Neuronal stem cell (in vitro differentiated cells): ENCODE data around the gene SYNDIG1.

Source experiments
- DNase-seq: peaks from one replicate; pipeline ENCODE4 v3.0.0-alpha.2; 2013; ENCODE audit warnings: low spot score
- H2AFZ ChIP-seq: one replicate; pipeline ENCODE4 v1.6.1; 2013; ENCODE audit warnings: mild to moderate bottlenecking, low read length, inconsistent platforms
- H2AK5ac ChIP-seq: 2 replicates; pipeline ENCODE4 v1.6.1; 2013; ENCODE audit warnings: low read depth, mild to moderate bottlenecking, inconsistent platforms, low read length, moderate library complexity, mixed read lengths
- H2BK120ac ChIP-seq: 2 replicates; pipeline ENCODE4 v1.6.1; 2013; ENCODE audit warnings: low read depth, mild to moderate bottlenecking, inconsistent platforms, low read length, moderate library complexity, mixed read lengths
- H2BK12ac ChIP-seq: one replicate; pipeline ENCODE4 v1.6.1; 2013; ENCODE audit warnings: low read length, inconsistent platforms
- H2BK15ac ChIP-seq: 2 replicates; pipeline ENCODE4 v1.6.1; 2013; ENCODE audit warnings: mild to moderate bottlenecking, low read length, inconsistent platforms, mixed read lengths
- H2BK5ac ChIP-seq: one replicate; pipeline ENCODE4 v1.6.1; 2013; ENCODE audit warnings: inconsistent platforms, mild to moderate bottlenecking, low read length, moderate library complexity
- H3K14ac ChIP-seq: one replicate; pipeline ENCODE4 v1.6.1; 2013; ENCODE audit warnings: low read length, inconsistent platforms
- H3K18ac ChIP-seq: 2 replicates; pipeline ENCODE4 v1.6.1; 2013; ENCODE audit warnings: low read length, inconsistent platforms
- H3K23ac ChIP-seq: 2 replicates; pipeline ENCODE4 v1.6.1; 2013; ENCODE audit warnings: low read depth, mild to moderate bottlenecking, mixed read lengths, low read length, inconsistent platforms; ENCODE audit not compliant: poor library complexity
- H3K27ac ChIP-seq: replicated peaks from 3 replicates; pipeline ENCODE4 v1.5.1; 2013; ENCODE audit warnings: low read length, inconsistent platforms
- H3K27me3 ChIP-seq, 3 experiments: 2 replicates each; pipeline ENCODE4 v1.6.1; 2013; ENCODE audit warnings: low read length in 3 of 3, mild to moderate bottlenecking in 2 of 3, inconsistent platforms in 1 of 3, low read depth in 1 of 3, mixed read lengths in 1 of 3, moderate library complexity in 1 of 3; ENCODE audit not compliant: control insufficient read depth in 3 of 3, insufficient read depth in 3 of 3
- H3K36me3 ChIP-seq, 2 donors: replicated peaks in 1 of 2; 2 replicates each; pipeline ENCODE4 v1.6.1; 2013; ENCODE audit warnings: low read length in 2 of 2; ENCODE audit not compliant: control insufficient read depth in 2 of 2, insufficient read depth in 2 of 2
- H3K4ac ChIP-seq: 2 replicates; pipeline ENCODE4 v1.6.1; 2013; ENCODE audit warnings: inconsistent platforms, mild to moderate bottlenecking, low read length, moderate library complexity
- H3K4me1 ChIP-seq, 2 donors: 1 replicate in 1 of 2; 2 replicates in 1 of 2; pipeline ENCODE4 v1.6.1; 2013; ENCODE audit warnings: low read length in 2 of 2, low read depth in 1 of 2; ENCODE audit not compliant: control insufficient read depth in 2 of 2, insufficient read depth in 1 of 2
- H3K4me2 ChIP-seq: one replicate; pipeline ENCODE4 v1.6.1; 2013; ENCODE audit warnings: mild to moderate bottlenecking, low read length, inconsistent platforms; ENCODE audit not compliant: insufficient read depth, poor library complexity, severe bottlenecking
- H3K4me3 ChIP-seq, 2 donors: 2 replicates each; pipeline ENCODE4 v1.5.1; 2013; ENCODE audit warnings: low read length in 2 of 2, mild to moderate bottlenecking in 2 of 2, inconsistent platforms in 1 of 2, moderate library complexity in 1 of 2
- H3K79me1 ChIP-seq: one replicate; pipeline ENCODE4 v1.6.1; 2013; ENCODE audit warnings: low read depth, mild to moderate bottlenecking, inconsistent platforms, low read length, moderate library complexity
- H3K9ac ChIP-seq: one replicate; pipeline ENCODE4 v1.6.1; 2013; ENCODE audit warnings: mild to moderate bottlenecking, low read depth, low read length, inconsistent platforms; ENCODE audit not compliant: poor library complexity
- H3K9me3 ChIP-seq, 2 donors: replicated peaks in 1 of 2; 2 replicates each; pipeline versions ENCODE3 to v1.6.1; 2013; ENCODE audit warnings: low read length in 2 of 2, mild to moderate bottlenecking in 2 of 2, inconsistent platforms in 1 of 2, low read depth in 1 of 2, mixed read lengths in 1 of 2, moderate library complexity in 1 of 2; ENCODE audit not compliant: control insufficient read depth in 2 of 2, insufficient read depth in 1 of 2
- H4K8ac ChIP-seq: one replicate; pipeline ENCODE4 v1.6.1; 2013; ENCODE audit warnings: low read depth, mild to moderate bottlenecking, inconsistent platforms, low read length, moderate library complexity
- H4K91ac ChIP-seq: one replicate; pipeline ENCODE4 v1.6.1; 2013; ENCODE audit warnings: low read length, low read depth, mild to moderate bottlenecking, inconsistent platforms; ENCODE audit not compliant: poor library complexity
- WGBS, 2 donors: extraction: QIAGEN DNeasy Blood & Tissue Kit; methylation state at CpG; one replicate each; pipeline ENCODE4 v1.1.7; 2013; ENCODE audit warnings: missing lambda C conversion rate in 2 of 2, mixed read lengths in 1 of 2; ENCODE audit not compliant: insufficient read length in 2 of 2, insufficient replicate concordance in 1 of 2; ENCODE audit errors: extremely low coverage in 2 of 2; 5-methylcytosine and 5-hydroxymethylcytosine counted together

SYNDIG1 gene

GRCh38 chr20:24545168-24545567 lies 75.7 kb downstream of the SYNDIG1 start:
- H4K91ac ChIP-seq = no peak overlapping the region
- H2AFZ ChIP-seq = no peak overlapping the region
- H2BK12ac ChIP-seq = no peak overlapping the region
- H3K4me1 ChIP-seq = no peaks in the 10 kb centered on the region
- WGBS, 2 donors = no CpG with 5 or more reads among the region's 11 CpGs
- peaks cover 0 to 2% of the 10 kb centered on the region in 2 donors for H3K36me3 ChIP-seq
- H3K4me2 ChIP-seq = no peak overlapping the region
- H3K4me3 ChIP-seq = no peak overlapping the region
- H2AK5ac ChIP-seq = no peak overlapping the region
- H3K9me3 ChIP-seq = peaks cover 0 to 5% of the 10 kb centered on the region in 2 donors
- no peak for DNase-seq
- no peak overlapping the region for H2BK15ac ChIP-seq
- H3K79me1 ChIP-seq = no peaks in the 10 kb centered on the region
- peak overlapping the region; percentile 5 for H3K18ac ChIP-seq
- no peak overlapping the region for H3K9ac ChIP-seq
- no peak overlapping the region for H3K4ac ChIP-seq
- no peak overlapping the region for H4K8ac ChIP-seq
- no peak overlapping the region for H3K27ac ChIP-seq
- H3K23ac ChIP-seq = peak overlapping the region; percentile 22
- no peak overlapping the region for H3K14ac ChIP-seq
- H2BK120ac ChIP-seq = no peak overlapping the region
- no peak overlapping the region for H2BK5ac ChIP-seq
- H3K27me3 ChIP-seq = no peaks in the 10 kb centered on the region

DNA sequence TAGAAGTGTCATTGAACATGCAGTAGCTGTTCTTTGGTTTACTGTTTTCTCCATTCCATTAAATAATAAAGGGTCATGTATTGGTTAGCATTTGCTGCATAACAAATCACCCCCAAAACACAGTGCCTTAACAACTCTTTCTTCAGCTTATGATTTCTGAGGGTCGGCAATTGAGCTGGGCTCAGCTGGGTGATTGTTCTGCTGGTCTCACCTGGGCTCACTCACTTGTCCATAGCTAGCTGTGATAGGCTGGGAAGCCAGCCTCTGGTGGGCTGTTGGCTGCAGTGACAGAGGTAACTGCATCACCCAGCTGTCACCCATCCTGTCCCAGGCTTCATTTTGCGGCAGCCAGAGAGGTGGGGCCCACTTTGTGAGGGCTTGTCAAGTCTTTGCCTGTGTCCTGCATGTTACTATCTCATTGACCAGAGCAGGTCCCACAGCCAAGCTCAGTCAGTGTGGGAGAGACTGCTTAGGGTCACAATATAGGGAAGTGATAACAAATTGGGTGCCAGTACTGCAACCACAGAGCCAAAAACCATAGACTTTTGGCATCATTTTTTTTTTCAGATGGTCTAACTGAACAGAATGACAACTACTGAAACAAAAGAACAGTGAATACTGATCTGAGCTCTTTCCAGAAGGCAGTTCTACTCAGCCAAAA lies 76.9 kb downstream of the SYNDIG1 start:
- H3K27ac ChIP-seq = no peak overlapping the region
- peaks cover 0 to 5% of the 10 kb centered on the region in 2 donors for H3K9me3 ChIP-seq
- no peak overlapping the region for H3K18ac ChIP-seq
- no peak overlapping the region for H3K9ac ChIP-seq
- H3K14ac ChIP-seq = no peak overlapping the region
- no peak overlapping the region for H2BK5ac ChIP-seq
- H3K79me1 ChIP-seq = no peaks in the 10 kb centered on the region
- H2BK15ac ChIP-seq = no peak overlapping the region
- no peak overlapping the region for H3K4me2 ChIP-seq
- no peaks in the 10 kb centered on the region for H3K4me1 ChIP-seq
- H3K36me3 ChIP-seq = peaks cover 0 to 2% of the 10 kb centered on the region in 2 donors
- WGBS, 2 donors = no CpG with 5 or more reads among the region's 2 CpGs
- H2AFZ ChIP-seq = no peak overlapping the region
- H4K8ac ChIP-seq = no peak overlapping the region
- no peak overlapping the region for H2BK12ac ChIP-seq
- H3K4ac ChIP-seq = no peak overlapping the region
- H4K91ac ChIP-seq = no peak overlapping the region
- H2BK120ac ChIP-seq = no peak overlapping the region
- H3K4me3 ChIP-seq = no peak overlapping the region
- DNase-seq = no peak
- H3K23ac ChIP-seq = no peak overlapping the region
- no peaks in the 10 kb centered on the region for H3K27me3 ChIP-seq
- H2AK5ac ChIP-seq = no peak overlapping the region

- H4K8ac ChIP-seq = no peak overlapping the region
- H3K4me2 ChIP-seq = no peak overlapping the region
- WGBS, 2 donors = no CpG with 5 or more reads among the region's 10 CpGs
Measured at GRCh38 chr20:24547967-24548366, 78.5 kb downstream of the SYNDIG1 start.

GRCh38 chr20:24559114-24559732 lies 89.8 kb downstream of the SYNDIG1 start:
- H3K9ac ChIP-seq = no peak overlapping the region
- H3K79me1 ChIP-seq = no peaks in the 10 kb centered on the region
- H3K4me1 ChIP-seq = peaks cover 0 to 3% of the 10 kb centered on the region in 2 donors
- H3K36me3 ChIP-seq = no peaks in the 10 kb centered on the region
- H2BK15ac ChIP-seq = no peak overlapping the region
- H4K91ac ChIP-seq = no peak overlapping the region
- H3K4me2 ChIP-seq = no peak overlapping the region
- H3K27ac ChIP-seq = no peak overlapping the region
- H2BK5ac ChIP-seq = no peak overlapping the region
- no CpG with 5 or more reads among the region's 2 CpGs for WGBS, 2 donors
- H2BK120ac ChIP-seq = no peak overlapping the region
- no peak for DNase-seq
- no peak overlapping the region for H4K8ac ChIP-seq
- H3K27me3 ChIP-seq = no peaks in the 10 kb centered on the region
- H3K18ac ChIP-seq = no peak overlapping the region
- no peak overlapping the region for H3K23ac ChIP-seq
- H2AK5ac ChIP-seq = no peak overlapping the region
- H2AFZ ChIP-seq = no peak overlapping the region
- H2BK12ac ChIP-seq = no peak overlapping the region
- H3K9me3 ChIP-seq = peaks cover 0 to 4% of the 10 kb centered on the region in 2 donors
- H3K4ac ChIP-seq = no peak overlapping the region
- no peak overlapping the region for H3K4me3 ChIP-seq
- H3K14ac ChIP-seq = no peak overlapping the region

More at GRCh38 chr20:24547967-24548366, 78.5 kb downstream of the SYNDIG1 start:
- no peak overlapping the region for H2BK15ac ChIP-seq
- no peak overlapping the region for H3K14ac ChIP-seq
- H2AK5ac ChIP-seq = no peak overlapping the region
- no peak overlapping the region for H2BK120ac ChIP-seq
- peaks cover 0 to 5% of the 10 kb centered on the region in 2 donors for H3K9me3 ChIP-seq
- H3K27me3 ChIP-seq = no peaks in the 10 kb centered on the region
- no peak overlapping the region for H2BK12ac ChIP-seq
- H3K4me1 ChIP-seq = no peaks in the 10 kb centered on the region
- H3K23ac ChIP-seq = no peak overlapping the region
- no peak overlapping the region for H3K4me3 ChIP-seq
- no peak overlapping the region for H2BK5ac ChIP-seq
- H2AFZ ChIP-seq = no peak overlapping the region
- H3K9ac ChIP-seq = no peak overlapping the region
- no peak overlapping the region for H3K18ac ChIP-seq
- H3K4ac ChIP-seq = no peak overlapping the region
- H3K27ac ChIP-seq = no peak overlapping the region
- no peak overlapping the region for H4K91ac ChIP-seq
- no peak for DNase-seq
- no peaks in the 10 kb centered on the region for H3K79me1 ChIP-seq
- peaks cover 0 to 2% of the 10 kb centered on the region in 2 donors for H3K36me3 ChIP-seq
